HG03025 (cell line): ENCODE results near the gene PSMD3.
"Not testable (repeated sequence)": the region's sequence is repeated elsewhere in the genome, so short reads cannot be mapped to it uniquely, and the experiment has no call there.

ENCODE experiments used
- ATAC-seq: cut with Tn5 transposase; IDR thresholded peaks from one replicate; pipeline ENCODE4 v1.9.1; 2021; ENCODE audit warnings: mild to moderate bottlenecking, moderate library complexity; ENCODE audit not compliant: unreplicated experiment, low FRiP score

Gene PSMD3

DNA sequence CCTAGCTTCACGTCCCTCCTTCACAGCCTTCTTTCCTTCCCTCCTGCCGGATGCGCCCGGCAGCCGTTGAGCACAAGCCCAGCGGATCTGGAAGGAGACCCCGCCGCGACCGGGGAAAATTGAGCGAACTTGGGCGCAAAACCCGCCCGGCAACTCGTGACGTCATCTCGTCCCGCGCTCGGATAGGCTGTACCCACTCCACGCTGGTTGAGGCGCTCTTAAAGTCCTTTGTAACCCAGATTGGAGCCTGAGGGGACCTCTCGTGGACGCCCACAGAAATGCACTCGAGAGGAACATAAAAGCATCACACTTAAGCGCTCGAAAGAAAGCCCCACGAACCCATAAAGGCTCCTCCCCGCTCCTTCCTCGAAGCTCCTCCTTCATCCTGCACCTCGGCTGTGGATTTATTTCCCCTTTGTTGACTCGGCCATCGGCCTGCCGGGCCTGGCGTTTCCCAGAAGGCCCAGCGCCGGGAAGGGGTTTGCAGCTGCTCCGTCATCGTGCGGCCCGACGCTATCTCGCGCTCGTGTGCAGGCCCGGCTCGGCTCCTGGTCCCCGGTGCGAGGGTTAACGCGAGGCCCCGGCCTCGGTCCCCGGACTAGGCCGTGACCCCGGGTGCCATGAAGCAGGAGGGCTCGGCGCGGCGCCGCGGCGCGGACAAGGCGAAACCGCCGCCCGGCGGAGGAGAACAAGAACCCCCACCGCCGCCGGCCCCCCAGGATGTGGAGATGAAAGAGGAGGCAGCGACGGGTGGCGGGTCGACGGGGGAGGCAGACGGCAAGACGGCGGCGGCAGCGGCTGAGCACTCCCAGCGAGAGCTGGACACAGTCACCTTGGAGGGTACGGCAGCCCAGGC, at the start of gene PSMD3:
Gene PSMD3, plus strand, starts transcription at position 457 of the 856 bp plus-strand sequence. Its CDS starts 164 bp downstream, at position 621.
- ATAC-seq: peak; percentile 79

DNA sequence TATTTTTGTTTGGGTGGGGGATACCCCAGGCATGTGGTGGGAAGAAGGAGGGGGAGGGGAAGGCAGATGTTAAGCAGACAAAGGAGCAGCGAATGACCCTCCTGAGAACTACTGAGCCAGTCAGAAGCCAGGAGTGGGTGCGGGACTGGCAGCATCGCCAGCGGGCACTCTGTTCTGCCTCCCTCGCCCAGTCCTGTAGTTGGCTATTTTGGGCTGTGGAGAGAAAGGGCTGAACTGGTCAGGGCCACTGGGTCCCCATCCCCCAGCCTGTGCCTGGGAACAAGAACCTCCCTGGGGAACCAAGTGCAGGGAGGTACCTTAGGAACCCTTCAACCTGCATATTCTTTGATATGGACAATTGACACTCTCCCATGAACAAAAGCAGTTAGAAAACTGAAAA, 46.7 kb upstream of the PSMD3 start:
- ATAC-seq: no peak

DNA sequence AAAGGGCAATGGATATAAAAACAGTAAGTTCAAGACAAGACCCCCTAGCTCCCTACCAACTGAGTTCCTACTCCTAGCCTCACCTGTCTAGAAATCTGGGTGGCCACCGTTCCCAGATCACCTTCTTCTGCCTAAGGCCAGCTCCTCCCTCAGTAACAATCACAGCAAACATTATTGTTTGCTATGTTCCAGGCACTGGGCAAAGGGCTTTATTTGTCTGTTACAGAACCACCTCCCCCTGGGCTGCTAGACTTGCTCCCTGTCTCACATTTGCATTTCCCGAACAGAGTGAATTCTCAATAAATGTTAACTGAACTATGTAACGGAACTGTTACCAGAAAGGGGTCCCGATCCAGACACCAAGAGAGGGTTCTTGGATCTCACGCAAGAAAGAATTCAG, 46.3 kb upstream of the PSMD3 start:
- ATAC-seq: no peak

GRCh38 chr17:39935909-39936308, 44.7 kb upstream of the PSMD3 start:
- ATAC-seq: no peak

DNA sequence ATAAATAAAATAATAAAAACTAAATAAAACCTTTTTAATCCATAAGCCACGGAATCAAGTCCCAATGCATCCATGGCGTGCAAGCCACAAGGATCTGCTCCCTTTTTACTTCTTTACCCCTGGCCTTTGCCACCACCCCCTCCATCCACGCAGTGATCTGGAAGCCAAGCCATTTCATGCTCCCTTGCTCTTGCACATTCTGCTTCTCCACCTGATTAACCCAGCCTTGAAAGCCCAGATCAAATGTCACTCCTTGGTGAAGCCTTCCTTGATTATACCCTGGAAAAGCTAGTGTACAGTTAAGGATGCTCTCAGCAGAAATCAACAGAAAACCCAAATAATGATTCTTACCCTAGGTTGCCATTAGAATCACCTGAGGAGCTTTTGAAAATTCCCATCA, 43.2 kb upstream of the PSMD3 start:
- ATAC-seq: no peak

GRCh38 chr17:39938140-39938869, 42.3 kb upstream of the PSMD3 start:
- ATAC-seq: no peak

GRCh38 chr17:39939106-39939505, 41.5 kb upstream of the PSMD3 start:
- no peak for ATAC-seq

DNA sequence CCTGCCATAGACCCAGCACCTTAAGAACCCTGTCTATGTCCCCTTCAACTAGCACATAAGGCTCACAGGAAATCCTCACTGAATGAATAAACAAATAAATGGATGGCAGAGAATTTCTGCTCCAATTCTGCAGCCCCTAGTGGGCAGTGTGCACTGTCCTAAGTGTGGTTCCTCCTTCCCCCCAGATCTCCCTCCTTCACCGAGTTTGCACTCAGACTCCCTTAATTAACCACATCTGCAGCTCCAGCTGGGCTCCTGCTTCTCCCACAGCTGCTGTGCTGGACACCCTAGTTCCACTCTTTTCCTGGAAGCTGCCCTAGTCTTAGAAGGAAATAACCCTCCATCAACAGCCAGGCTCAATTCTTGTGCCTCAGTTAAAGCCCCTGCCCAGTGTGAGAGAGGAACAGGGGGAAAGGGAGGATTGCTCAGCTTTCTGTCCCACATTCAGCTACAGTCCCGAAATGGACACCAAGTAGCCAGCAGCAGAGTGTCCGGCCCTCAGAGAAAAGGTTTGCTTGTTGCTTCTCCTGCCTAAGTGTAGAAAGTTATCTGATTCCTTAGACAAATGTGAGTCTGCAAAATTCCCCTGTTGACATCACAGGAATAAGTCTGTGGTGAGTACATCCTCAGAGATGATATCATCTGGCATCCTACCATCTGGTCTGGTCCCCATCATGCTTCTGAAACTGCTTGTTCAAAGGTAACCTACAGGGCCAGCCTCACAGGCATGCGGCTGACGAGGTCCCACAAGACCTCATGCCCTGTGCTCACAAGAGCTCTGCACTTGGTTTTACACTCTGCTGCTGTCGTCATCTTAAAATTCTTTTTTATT, 40.8 kb upstream of the PSMD3 start:
- ATAC-seq: no peak

- ATAC-seq: no peak
These were observed 36.8 kb upstream of the PSMD3 start for GRCh38 chr17:39943702-39944392.

DNA sequence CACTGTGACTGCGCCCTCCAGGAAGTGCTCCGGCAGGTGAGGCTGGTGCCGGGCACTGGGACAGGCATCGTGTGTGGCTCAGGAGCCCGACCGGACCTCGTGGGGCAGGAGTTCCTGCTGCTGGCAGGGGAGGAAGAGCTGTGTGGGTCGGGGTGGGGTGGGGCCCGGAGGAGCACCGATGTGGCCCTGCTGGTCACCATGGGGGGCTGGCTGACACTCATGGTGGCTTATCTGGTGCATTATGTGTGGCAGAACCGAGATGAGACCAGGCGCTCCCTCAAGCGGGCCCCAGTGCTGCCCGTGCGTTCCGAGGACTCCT, 36.3 kb upstream of the PSMD3 start:
- ATAC-seq: no peak

DNA sequence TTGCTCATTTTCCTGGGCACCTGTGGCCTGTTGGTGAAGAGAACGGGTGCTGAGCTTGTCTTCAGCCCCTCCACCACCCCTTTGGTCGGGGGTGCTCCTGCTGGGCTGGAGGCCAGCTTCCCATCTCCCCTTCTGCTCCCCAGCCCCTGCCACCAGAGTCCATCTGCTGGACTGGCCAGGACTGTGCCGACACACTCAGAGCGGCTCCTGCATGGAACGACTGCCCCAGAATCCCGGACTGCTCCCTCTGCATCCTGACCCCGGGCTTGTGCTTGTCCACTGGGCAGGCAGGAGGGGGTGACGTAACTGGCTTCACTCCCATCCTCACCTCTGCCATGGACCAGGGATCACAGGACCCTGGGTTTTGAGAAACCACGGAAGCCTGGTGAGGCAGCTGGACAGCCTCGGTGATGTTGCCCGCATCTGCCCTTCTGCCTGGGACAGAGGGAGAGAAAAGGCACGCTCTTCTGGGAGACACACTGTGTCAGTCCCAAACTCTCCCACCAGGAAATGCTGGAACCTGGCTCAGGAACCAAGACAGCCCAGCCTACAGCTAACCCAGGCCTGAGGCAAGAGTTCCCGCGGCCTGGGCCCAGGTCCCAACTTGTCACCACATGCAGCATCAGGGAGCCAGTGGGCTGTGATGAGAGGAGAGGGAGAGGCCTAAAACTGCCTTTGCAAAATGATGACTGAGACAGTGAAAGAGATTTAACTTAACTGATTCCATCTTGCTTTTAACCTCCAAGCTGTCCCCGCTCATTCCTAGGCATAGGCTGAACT, 33.9 kb upstream of the PSMD3 start:
- no peak for ATAC-seq

GRCh38 chr17:39948489-39948828, 32.1 kb upstream of the PSMD3 start:
- not testable (repeated sequence) for ATAC-seq

DNA sequence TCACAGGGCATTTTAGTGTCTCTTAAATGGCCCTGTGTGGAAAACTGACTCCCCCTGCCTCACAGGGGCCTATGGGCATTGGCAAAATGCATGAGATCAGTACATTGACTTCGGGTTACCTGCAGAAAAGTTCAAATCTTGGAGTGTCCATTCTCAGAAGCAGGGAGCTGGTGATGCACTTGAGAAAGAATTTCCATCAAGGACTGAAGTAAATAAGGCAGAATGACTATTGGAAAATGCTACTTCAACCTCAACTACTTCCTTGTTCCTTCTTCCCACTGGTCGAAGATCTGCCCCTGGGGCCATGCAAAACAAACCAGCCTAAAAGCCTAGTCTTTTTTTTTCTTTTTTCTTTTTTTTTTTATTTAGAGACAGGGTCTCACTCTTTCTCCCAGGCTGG, 31.6 kb upstream of the PSMD3 start:
- no peak for ATAC-seq

DNA sequence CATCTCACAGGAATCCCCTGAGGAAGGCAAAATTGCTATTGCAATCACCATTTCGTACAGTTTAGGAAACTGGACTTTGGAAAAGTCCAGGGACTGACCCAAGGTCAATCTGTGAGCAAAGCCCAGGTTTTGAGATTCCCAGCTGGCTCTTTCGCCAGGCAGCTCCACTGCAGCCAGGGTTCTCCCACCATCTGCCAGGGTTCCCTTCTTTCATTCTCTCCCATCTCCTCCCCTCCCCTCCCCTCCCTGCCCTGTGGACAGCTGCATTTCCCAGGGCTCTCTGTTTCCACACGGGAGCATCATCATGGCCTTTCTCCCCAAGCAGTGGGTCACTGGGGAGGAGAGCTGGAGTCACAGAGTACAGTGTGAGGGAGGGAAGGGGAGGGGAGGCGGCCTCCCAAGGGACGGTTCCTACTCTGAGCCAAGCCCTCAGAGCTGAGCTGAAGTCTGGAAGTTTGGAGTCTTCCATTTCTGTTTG, 29.7 kb upstream of the PSMD3 start:
- no peak for ATAC-seq

- no peak for ATAC-seq
These were observed 28.5 kb upstream of the PSMD3 start for GRCh38 chr17:39951924-39952679.

DNA sequence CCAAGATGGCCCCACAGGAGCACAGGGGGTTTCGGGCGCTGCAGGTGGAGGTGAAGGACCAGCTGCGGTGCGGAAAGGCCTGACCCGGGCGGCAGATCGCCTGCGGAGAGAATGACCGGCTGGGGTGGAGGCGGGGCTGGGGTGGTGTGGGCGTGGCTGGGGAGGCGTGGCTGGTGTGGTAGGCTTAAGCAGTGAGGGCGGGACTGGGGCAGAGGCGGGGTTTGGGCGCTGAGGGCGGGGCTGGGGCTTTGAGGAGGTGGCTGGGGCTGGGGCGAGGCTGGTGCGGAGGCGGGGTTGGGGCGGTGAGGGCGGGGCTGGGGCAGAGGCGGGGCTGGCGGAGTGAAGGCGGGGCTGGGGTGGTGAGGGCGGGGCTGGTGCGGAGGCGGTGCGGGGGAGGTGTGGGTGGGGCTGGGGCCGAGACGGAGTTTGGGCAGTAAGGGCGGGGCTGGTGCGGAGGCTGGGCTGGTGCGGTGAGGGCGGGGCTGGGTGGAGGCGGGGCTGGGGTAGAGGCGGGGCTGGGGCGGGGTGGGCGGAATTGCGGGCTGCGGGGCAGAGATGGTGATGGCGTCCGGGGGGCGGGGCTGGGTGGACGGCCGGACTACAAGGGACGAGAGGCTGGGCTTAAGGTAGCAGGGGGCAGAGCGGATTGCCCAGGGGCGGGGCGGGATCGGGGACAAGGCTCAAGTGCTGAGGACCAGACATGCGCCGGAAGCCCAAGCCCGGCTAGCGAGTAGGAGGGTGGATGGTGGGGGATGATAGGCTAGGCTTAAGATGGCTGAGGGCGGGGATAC, 27.7 kb upstream of the PSMD3 start:
- ATAC-seq: peak; percentile 59

DNA sequence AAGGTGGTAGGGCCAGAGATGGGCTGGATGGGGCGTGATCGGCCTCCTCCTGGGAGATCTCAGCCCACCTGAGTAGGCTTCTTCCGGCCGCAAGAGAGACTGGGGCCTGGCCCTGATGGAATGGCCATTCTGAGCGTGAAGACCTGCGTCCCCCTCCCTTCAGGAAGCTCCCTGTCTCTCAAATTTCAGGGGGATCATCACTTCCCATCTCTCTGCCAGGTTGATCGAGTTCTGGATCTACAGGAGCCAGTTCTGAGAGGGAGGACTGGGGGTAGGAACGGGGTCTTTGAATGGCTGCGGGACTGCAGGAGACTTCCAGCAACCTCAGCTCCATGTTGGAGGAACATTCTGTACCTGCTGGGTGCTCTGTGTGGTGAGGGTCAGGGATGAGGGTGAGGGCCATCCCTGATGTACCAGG, 27.1 kb upstream of the PSMD3 start:
- ATAC-seq: no peak

- no peak for ATAC-seq
These were observed 25.7 kb upstream of the PSMD3 start for GRCh38 chr17:39954876-39955275.
